HG03439 (cell line): ENCODE data around the gene TJAP1.

Source experiments
- ATAC-seq: cut with Tn5 transposase; IDR thresholded peaks from one replicate; pipeline ENCODE4 v1.9.1; 2021; ENCODE audit warnings: mild to moderate bottlenecking, moderate library complexity; ENCODE audit not compliant: unreplicated experiment

The TJAP1 gene

DNA sequence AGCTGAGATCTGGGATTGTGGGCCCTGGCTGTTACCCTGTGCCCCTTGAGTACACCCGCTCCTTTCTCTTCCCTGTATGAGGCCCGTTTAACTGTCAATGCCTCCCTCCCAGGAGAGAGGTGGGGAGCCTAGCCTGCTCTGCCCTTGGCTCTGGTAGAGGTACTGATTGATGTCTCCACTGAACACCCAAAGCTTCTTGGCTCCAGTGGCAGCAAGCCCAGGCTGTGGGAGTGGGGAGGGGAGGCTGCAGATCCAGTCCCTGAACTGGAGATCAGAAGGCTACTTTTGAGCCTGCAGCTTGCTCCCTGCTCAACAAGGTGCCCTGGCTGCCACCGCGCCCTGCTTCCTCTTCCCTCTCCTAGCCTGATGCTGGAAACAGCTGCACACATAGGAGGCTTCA, 25.3 kb downstream of the TJAP1 start:
- ATAC-seq = no peak

DNA sequence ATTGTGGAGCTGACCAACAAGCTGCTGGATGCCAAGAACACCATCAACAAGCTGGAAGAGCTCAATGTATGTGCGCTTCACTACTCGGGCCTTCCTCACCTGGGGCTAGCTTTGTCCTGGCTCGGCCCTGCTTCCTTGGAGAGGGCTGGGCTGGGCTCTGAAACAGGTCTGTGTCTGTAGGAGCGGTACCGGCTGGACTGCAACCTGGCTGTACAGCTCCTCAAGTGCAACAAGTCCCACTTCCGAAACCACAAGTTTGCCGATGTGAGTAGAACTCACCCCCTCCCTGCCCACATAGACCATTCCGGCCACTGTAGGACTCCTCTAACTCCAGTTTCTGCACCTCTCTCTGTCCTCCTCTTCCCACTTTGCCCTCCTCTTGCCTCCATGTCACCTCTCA, 26.1 kb downstream of the TJAP1 start:
- ATAC-seq = no peak

DNA sequence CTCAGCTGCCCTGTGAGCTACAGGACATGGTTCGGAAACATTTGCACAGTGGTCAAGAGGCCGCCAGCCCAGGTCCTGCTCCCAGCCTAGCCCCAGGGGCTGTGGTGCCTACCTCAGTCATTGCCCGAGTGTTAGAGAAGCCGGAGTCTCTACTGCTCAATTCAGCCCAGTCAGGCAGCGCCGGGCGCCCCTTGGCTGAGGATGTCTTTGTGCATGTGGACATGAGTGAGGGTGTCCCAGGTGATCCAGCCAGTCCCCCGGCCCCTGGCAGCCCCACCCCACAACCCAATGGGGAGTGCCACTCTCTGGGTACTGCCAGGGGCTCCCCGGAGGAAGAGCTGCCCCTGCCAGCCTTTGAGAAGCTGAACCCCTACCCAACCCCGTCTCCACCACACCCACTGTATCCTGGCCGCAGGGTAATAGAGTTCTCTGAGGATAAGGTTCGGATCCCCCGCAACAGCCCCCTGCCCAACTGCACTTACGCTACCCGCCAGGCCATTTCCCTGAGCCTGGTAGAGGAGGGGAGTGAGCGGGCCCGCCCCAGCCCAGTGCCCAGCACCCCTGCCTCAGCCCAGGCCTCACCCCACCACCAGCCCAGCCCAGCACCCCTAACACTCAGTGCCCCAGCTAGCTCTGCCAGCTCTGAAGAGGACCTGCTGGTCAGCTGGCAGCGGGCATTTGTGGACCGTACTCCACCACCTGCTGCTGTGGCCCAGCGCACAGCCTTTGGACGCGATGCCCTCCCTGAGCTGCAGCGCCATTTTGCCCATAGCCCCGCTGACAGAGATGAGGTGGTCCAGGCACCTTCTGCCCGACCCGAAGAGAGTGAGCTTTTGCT, 27.6 kb downstream of the TJAP1 start:
- no peak for ATAC-seq

DNA sequence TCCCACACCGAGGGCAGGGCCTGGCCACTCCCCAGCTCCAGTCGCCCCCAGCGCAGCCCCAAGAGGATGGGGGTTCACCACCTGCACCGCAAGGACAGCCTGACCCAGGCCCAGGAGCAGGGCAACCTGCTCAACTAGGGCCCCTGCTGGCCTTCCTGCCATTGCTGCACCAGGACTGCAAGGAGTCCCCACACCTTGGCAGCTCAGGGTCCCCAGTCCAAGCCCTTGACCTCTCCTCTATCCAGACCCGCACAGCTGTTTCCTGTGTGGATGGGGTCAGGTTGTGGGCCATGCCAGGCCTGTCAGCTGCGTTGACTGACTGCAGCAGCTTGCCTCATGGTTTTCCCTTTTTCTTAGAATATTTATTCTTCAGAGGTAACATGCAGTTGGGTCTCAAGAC, 28.3 kb downstream of the TJAP1 start:
- no peak for ATAC-seq

GRCh38 chr6:43506171-43506570, 28.8 kb downstream of the TJAP1 start:
- no peak for ATAC-seq

- ATAC-seq = peak; percentile 42
These were observed 29.5 kb downstream of the TJAP1 start for GRCh38 chr6:43506667-43507471.

GRCh38 chr6:43508481-43509141, 31.2 kb downstream of the TJAP1 start:
- no peak for ATAC-seq

DNA sequence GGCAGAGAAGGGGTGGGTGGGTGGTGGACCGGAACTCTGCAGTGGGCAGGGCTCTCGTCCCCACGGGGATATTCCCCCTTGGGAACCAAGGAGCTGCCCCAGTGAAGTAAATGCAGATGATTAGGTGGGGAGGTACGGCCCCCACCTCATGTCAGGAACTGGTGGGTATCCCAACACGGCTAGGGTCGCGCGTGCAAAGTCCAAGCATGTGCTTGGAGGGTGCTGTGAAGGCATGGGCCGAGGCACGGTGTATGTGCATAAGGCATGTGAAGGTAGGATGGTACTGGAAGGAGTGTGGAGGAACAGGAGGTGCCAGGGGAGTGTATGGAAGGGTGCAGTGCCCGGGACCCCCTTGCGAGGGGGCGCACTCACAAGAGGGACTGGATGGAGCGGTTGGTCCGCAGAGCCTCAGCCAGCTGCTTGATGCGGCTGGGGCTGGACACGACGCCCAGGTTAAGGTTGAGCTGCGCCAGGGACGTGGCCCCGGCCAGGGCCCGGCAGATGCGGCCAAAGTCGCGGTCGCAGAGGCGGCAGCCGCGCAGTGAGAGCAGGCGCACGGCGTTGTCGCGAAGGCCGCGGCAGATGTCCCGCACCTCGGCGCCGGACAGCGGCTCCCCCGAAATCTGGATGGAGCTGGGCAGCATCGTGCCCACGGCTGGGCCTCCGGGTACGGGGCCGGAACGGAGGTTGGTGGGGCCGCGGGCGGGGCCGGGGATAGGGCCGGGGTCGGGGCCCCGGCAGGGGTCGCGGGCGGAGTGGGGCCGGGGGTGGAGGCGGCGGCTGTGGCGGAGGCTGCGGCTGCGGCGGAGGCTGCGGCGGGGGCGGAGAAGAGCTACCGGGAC, 32.0 kb downstream of the TJAP1 start:
- no peak for ATAC-seq

GRCh38 chr6:43509984-43510826, 32.8 kb downstream of the TJAP1 start, which contains the start of gene LRRC73:
LRRC73 (minus strand) TSS chr6:43510346; CDS start chr6:43509785, 561 bp downstream.
- ATAC-seq = peak; percentile 58

DNA sequence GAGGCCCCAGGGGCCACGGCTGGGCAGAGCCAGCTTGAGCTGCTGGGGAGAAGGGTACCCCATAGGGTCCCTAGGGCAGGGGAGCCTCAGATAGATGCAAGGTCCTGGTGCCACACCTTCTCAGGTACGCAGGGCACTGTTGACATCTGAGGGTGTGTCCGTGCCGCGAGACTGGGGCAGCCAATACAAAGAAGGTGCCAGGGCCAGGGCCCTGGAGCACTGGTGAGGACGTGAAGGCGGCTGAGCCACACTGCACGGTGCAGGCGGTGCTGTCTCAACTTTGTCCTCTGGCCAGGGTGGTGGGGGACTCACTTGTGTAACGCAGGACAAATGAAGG, 33.4 kb downstream of the TJAP1 start:
- no peak for ATAC-seq

GRCh38 chr6:43511824-43512415, 34.5 kb downstream of the TJAP1 start:
- ATAC-seq = no peak

- no peak for ATAC-seq
These were observed 38.4 kb downstream of the TJAP1 start for GRCh38 chr6:43515808-43516207.

GRCh38 chr6:43516367-43516696, 39.0 kb downstream of the TJAP1 start:
- ATAC-seq = no peak

GRCh38 chr6:43516697-43517504, 39.5 kb downstream of the TJAP1 start, which contains the start of the genes POLR1C and YIPF3:
POLR1C (plus strand) TSS chr6:43517089; CDS start chr6:43517110, 21 bp downstream.
YIPF3 (minus strand) TSS chr6:43516926; CDS start chr6:43516807, 119 bp downstream.
- peak; percentile 87 for ATAC-seq

GRCh38 chr6:43517505-43518357, 40.4 kb downstream of the TJAP1 start:
- no peak for ATAC-seq

GRCh38 chr6:43520097-43520496, 42.7 kb downstream of the TJAP1 start:
- no peak for ATAC-seq

GRCh38 chr6:43521836-43522235, 44.5 kb downstream of the TJAP1 start:
- ATAC-seq = no peak
